ENCODE data around the gene AKAP9. TPM values are rescaled to one million over a fixed set of nuclear protein-coding genes. Genes with fewer than 3 reads are reported as not detected.
"Not testable (repeated sequence)": the region's sequence is repeated elsewhere in the genome, so short reads cannot be mapped to it uniquely, and the experiment has no call there.

Gene AKAP9
- total and polyA plus RNA-seq, 9 of the 15 experiments (the other 6 are each of a cell fraction or from before 2014, with no cell fraction given): 25.5 to 80.9 (median 46.3) TPM

GRCh38 chr7:91953618-91954017 lies 13.0 kb downstream of the AKAP9 start (continued):
- TF ChIP-seq FOXM1 (IDR thresholded peaks at IDR 0.05; ENCODE audit: low read depth) (peak; percentile 30; the same call in 1 of the 2 replicates), FOXM1 (CRISPR knock-in tag; IDR thresholded peaks at IDR 0.05; ENCODE audit: low read depth) (no peak), MITF (IDR thresholded peaks at IDR 0.05) (no peak), CTCF (IDR thresholded peaks at IDR 0.05 in 2 of 3, conservative IDR thresholded peaks at IDR 0.05 in 1 of 3; ENCODE audit: insufficient read depth in 2 of 3, low read depth in 1 of 3, low read length in 3 of 3) (peak in 2 of 3 experiments; percentile 33 to 47; a peak in 3 of 6 replicates), ZNF511 (CRISPR knock-in tag; IDR thresholded peaks at IDR 0.05) (no peak), CC2D1A (IDR thresholded peaks at IDR 0.05) (0 out of 2 replicates have a peak, but pooled peaks have one; percentile 34)

- FAIRE-seq; H3K4me2 ChIP-seq (ENCODE audit: insufficient read depth, low read length); H3K9me1 ChIP-seq (ENCODE audit: control insufficient read depth, insufficient read depth, low read length); H3K9ac ChIP-seq (ENCODE audit: insufficient read depth in 1 of 2, low read depth in 2 of 2, low read length in 2 of 2); intact Hi-C loops (cut with micrococcal nuclease); H3K4me3 ChIP-seq; in situ Hi-C loops (cut with MboI); H3K27me3 ChIP-seq (ENCODE audit: control insufficient read depth in 2 of 2, insufficient read depth in 2 of 2, low read length in 2 of 2); ATAC-seq; H4K20me1 ChIP-seq (replicated peaks; ENCODE audit: control insufficient read depth, insufficient read depth, low read length); H2AFZ ChIP-seq (ENCODE audit: low read depth, low read length); DNase-seq (ENCODE audit: extremely low read depth in 1 of 4, low spot score in 3 of 4); BruUV-seq (replicated peaks); H3K9me3 ChIP-seq (replicated peaks; ENCODE audit: control insufficient read depth, insufficient read depth, low read depth, low read length); H3K4me1 ChIP-seq (replicated peaks in 1 of 2; ENCODE audit: control insufficient read depth in 2 of 2, insufficient read depth in 2 of 2, low read length in 2 of 2); H3K36me3 ChIP-seq (ENCODE audit: control insufficient read depth, insufficient read depth, low read length); H3K27ac ChIP-seq (ENCODE audit: extremely low read depth, low read depth, low read length): not testable (repeated sequence)
- peaks cover 71% of the 10 kb centered on the region for H3K79me2 ChIP-seq (ENCODE audit: control insufficient read depth, insufficient read depth, low read length)
- CTCF ChIA-PET (ENCODE audit: low intra/inter-chr PET ratio): interaction anchor here (0.7 kb wide), 1 partner anchor 560 kb away, joined by 3 read pairs; no protein-coding TSS in a partner anchor
- POLR2A ChIA-PET: interaction anchor here (2.3 kb wide), 1 partner anchor 15 kb away, joined by 8 read pairs; the partner anchor contains the start of gene AKAP9
- WGBS (ENCODE audit: insufficient coverage, low coverage, missing lambda C conversion rate): 80% methylated on average over 2 of the region's 2 CpGs
Observed at GRCh38 chr7:91956464-91956863, 15.8 kb downstream of the AKAP9 start.
